K562 (cell line): ENCODE data around the gene GATM. TPM values are rescaled to one million over a fixed set of nuclear protein-coding genes. Genes with fewer than 3 reads are reported as not detected.

Source experiments
- ADNP ChIP-seq: fragments of 200-800 bp; sonication (Bioruptor generic); IDR thresholded peaks from 2 replicates; pipeline ENCODE4 v1.6.1; 2016; ENCODE audit warnings: missing genetic modification characterization, missing compliant biosample characterization
- ATF7 ChIP-seq: fragments of 450-650 bp; IDR thresholded peaks from 2 replicates; pipeline ENCODE4 v1.7.1; 2014; ENCODE audit warnings: mild to moderate bottlenecking, moderate library complexity
- MAFF ChIP-seq: IDR thresholded peaks from 2 replicates; pipeline ENCODE4 v1.6.1; 2012; ENCODE audit warnings: low read length, improper control_type of control experiment
- PML ChIP-seq: IDR thresholded peaks from 2 replicates; pipeline ENCODE4 v1.6.1; 2012; ENCODE audit warnings: low read length, inconsistent platforms
- SAFB ChIP-seq: fragments of 200-400 bp; formaldehyde crosslinking; IDR thresholded peaks from 2 replicates; pipeline ENCODE4 v1.6.1; 2017; ENCODE audit warnings: low read depth, low read length, borderline replicate concordance
- TAF15 ChIP-seq: fragments of 200-400 bp; formaldehyde crosslinking; IDR thresholded peaks from 2 replicates; pipeline ENCODE4 v1.6.1; 2017; ENCODE audit warnings: mild to moderate bottlenecking, low read depth, low read length, moderate library complexity
- TCF7 ChIP-seq: sonication (generic); IDR thresholded peaks from 2 replicates; pipeline ENCODE4 v1.6.1; 2016; ENCODE audit warnings: antibody characterized with exemption, borderline replicate concordance
- ZNF707 ChIP-seq: fragments of 250-450 bp; sonication (Bioruptor Pico); conservative IDR thresholded peaks from 2 replicates; pipeline ENCODE4 v1.8.0; 2022; ENCODE audit warnings: inconsistent platforms, mild to moderate bottlenecking, moderate library complexity
- polyA plus RNA-seq, 8 experiments: library from polyadenylated mRNA; depleted of rRNA in 4 of 8; stranded (reverse) in 5 of 8; unstranded in 3 of 8; fragments of >200 nt; fragmentation: Nextera tagmentation in 2 of 8; fragmentation: Illumina TruSeq in 1 of 8; extraction: Ambion mirVana in 2 of 8; extraction: Trizol in 1 of 8; gene quantifications; 2 replicates each; pipeline versions ENCODE4 v1.2.1 to v1.2.3, GENCODE V29; 2011 to 2014; ENCODE audit warnings: inconsistent platforms in 1 of 8, missing spikeins in 1 of 8
- total RNA-seq, 7 experiments: library from RNA; depleted of rRNA in 6 of 7; stranded (reverse); fragments of >200 nt in 6 of 7; fragmentation: Illumina TruSeq in 2 of 7; extraction: Trizol in 2 of 7; gene quantifications; 2 replicates each; pipeline versions ENCODE4 v1.2.1 to v1.2.3, GENCODE V29; 2011 to 2021; ENCODE audit warnings: low replicate concordance in 1 of 7
- TF ChIP-seq, protein P1 (sequence below), 2 experiments: fragments of 450-650 bp; formaldehyde crosslinking in 1 of 2; IDR thresholded peaks; 2 replicates each; pipeline versions ENCODE4 v1.4.0 to v1.6.1; 2014 to 2020; ENCODE audit warnings: mild to moderate bottlenecking in 2 of 2, borderline replicate concordance in 1 of 2, low read depth in 1 of 2
- TF ChIP-seq, protein P2 (sequence below): fragments of 450-650 bp; IDR thresholded peaks from one replicate; pipeline ENCODE4 v1.6.1; 2018; ENCODE audit warnings: mild to moderate bottlenecking, moderate library complexity; ENCODE audit not compliant: partially characterized antibody
- TF ChIP-seq, protein P3 (sequence below): fragments of 250-450 bp; sonication (Bioruptor Pico); IDR thresholded peaks from 2 replicates; pipeline ENCODE4 v1.4.0; 2020; ENCODE audit warnings: borderline replicate concordance
- TF ChIP-seq, protein P4 (sequence below): fragments of 450-650 bp; IDR thresholded peaks from 2 replicates; pipeline ENCODE4 v1.6.1; 2016
- TF ChIP-seq, protein P5 (sequence below): sonication (generic); formaldehyde crosslinking; IDR thresholded peaks from 2 replicates; pipeline ENCODE4 v1.8.1; 2023; ENCODE audit warnings: mild to moderate bottlenecking, missing genetic modification reagents

The GATM gene
- total and polyA plus RNA-seq, 9 of the 15 experiments (the other 6 are each of a cell fraction or from before 2014, with no cell fraction given): 0.11 to 1.1 (median 0.65) TPM

DNA sequence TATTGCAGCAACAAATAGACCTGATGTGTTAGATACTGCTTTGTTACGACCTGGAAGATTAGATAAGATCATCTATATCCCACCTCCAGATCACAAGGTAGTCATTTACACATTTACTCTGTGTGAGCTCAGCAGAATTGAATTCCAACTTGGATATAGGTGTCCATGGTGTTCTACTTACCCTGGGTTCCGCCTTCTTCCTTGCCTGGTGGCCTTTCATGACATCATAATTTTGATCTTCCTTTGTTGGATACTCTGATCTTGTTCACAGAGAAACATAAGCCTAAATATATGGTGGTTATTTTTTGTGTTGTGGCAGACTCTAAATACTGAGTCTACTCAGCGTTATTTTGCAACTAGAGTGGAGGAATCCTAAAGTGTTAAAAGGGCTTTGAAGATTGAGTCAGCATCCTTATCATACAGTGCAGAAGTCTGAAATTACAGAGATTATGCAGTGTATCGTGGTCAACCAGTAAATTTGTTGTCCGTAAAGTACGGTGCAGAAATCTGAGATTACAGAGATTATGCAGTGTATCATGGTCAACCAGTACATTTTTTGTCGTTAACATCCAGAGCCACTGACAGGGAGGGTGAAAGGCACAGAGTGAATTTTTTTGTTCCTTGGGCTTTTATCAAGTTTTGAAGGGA, 39.1 kb upstream of the GATM start (continued):
- TF ChIP-seq, protein P1, sequence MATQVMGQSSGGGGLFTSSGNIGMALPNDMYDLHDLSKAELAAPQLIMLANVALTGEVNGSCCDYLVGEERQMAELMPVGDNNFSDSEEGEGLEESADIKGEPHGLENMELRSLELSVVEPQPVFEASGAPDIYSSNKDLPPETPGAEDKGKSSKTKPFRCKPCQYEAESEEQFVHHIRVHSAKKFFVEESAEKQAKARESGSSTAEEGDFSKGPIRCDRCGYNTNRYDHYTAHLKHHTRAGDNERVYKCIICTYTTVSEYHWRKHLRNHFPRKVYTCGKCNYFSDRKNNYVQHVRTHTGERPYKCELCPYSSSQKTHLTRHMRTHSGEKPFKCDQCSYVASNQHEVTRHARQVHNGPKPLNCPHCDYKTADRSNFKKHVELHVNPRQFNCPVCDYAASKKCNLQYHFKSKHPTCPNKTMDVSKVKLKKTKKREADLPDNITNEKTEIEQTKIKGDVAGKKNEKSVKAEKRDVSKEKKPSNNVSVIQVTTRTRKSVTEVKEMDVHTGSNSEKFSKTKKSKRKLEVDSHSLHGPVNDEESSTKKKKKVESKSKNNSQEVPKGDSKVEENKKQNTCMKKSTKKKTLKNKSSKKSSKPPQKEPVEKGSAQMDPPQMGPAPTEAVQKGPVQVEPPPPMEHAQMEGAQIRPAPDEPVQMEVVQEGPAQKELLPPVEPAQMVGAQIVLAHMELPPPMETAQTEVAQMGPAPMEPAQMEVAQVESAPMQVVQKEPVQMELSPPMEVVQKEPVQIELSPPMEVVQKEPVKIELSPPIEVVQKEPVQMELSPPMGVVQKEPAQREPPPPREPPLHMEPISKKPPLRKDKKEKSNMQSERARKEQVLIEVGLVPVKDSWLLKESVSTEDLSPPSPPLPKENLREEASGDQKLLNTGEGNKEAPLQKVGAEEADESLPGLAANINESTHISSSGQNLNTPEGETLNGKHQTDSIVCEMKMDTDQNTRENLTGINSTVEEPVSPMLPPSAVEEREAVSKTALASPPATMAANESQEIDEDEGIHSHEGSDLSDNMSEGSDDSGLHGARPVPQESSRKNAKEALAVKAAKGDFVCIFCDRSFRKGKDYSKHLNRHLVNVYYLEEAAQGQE (IDR thresholded peaks at IDR 0.05; ENCODE audit: borderline replicate concordance): no peak
- TF ChIP-seq, protein P1 (CRISPR knock-in tag; IDR thresholded peaks at IDR 0.05; ENCODE audit: low read depth): no peak
- TF ChIP-seq TCF7 (peak; percentile 90), PML (peak; percentile 88), SAFB (no peak), ZNF707 (CRISPR knock-in tag) (no peak), ATF7 (peak; percentile 82), ADNP (tag) (no peak; the same call in 1 of the 2 replicates), MAFF (peak; percentile 81; the same call in 1 of the 2 replicates), TAF15 (no peak)
- TF ChIP-seq, protein P2, sequence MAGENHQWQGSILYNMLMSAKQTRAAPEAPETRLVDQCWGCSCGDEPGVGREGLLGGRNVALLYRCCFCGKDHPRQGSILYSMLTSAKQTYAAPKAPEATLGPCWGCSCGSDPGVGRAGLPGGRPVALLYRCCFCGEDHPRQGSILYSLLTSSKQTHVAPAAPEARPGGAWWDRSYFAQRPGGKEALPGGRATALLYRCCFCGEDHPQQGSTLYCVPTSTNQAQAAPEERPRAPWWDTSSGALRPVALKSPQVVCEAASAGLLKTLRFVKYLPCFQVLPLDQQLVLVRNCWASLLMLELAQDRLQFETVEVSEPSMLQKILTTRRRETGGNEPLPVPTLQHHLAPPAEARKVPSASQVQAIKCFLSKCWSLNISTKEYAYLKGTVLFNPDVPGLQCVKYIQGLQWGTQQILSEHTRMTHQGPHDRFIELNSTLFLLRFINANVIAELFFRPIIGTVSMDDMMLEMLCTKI: no peak
- TF ChIP-seq, protein P3, sequence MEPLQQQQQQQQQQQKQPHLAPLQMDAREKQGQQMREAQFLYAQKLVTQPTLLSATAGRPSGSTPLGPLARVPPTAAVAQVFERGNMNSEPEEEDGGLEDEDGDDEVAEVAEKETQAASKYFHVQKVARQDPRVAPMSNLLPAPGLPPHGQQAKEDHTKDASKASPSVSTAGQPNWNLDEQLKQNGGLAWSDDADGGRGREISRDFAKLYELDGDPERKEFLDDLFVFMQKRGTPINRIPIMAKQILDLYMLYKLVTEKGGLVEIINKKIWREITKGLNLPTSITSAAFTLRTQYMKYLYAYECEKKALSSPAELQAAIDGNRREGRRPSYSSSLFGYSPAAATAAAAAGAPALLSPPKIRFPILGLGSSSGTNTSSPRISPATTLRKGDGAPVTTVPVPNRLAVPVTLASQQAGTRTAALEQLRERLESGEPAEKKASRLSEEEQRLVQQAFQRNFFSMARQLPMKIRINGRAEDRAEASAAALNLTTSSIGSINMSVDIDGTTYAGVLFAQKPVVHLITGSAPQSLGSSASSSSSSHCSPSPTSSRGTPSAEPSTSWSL: no peak
- TF ChIP-seq, protein P4, sequence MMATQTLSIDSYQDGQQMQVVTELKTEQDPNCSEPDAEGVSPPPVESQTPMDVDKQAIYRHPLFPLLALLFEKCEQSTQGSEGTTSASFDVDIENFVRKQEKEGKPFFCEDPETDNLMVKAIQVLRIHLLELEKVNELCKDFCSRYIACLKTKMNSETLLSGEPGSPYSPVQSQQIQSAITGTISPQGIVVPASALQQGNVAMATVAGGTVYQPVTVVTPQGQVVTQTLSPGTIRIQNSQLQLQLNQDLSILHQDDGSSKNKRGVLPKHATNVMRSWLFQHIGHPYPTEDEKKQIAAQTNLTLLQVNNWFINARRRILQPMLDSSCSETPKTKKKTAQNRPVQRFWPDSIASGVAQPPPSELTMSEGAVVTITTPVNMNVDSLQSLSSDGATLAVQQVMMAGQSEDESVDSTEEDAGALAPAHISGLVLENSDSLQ: peak; percentile 48
- TF ChIP-seq, protein P5, sequence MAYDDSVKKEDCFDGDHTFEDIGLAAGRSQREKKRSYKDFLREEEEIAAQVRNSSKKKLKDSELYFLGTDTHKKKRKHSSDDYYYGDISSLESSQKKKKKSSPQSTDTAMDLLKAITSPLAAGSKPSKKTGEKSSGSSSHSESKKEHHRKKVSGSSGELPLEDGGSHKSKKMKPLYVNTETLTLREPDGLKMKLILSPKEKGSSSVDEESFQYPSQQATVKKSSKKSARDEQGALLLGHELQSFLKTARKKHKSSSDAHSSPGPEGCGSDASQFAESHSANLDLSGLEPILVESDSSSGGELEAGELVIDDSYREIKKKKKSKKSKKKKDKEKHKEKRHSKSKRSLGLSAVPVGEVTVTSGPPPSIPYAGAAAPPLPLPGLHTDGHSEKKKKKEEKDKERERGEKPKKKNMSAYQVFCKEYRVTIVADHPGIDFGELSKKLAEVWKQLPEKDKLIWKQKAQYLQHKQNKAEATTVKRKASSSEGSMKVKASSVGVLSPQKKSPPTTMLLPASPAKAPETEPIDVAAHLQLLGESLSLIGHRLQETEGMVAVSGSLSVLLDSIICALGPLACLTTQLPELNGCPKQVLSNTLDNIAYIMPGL: no peak
